Limb (tissue), 2 donors: ENCODE data around the gene AGBL5.
"Not testable (repeated sequence)": the region's sequence is repeated elsewhere in the genome, so short reads cannot be mapped to it uniquely, and the experiment has no call there.

Source experiments
- DNase-seq, 2 donors: peaks; one replicate each; pipeline ENCODE4 v3.0.0-alpha.2; 2016; ENCODE audit errors: extremely low spot score in 2 of 2

The AGBL5 gene

DNA sequence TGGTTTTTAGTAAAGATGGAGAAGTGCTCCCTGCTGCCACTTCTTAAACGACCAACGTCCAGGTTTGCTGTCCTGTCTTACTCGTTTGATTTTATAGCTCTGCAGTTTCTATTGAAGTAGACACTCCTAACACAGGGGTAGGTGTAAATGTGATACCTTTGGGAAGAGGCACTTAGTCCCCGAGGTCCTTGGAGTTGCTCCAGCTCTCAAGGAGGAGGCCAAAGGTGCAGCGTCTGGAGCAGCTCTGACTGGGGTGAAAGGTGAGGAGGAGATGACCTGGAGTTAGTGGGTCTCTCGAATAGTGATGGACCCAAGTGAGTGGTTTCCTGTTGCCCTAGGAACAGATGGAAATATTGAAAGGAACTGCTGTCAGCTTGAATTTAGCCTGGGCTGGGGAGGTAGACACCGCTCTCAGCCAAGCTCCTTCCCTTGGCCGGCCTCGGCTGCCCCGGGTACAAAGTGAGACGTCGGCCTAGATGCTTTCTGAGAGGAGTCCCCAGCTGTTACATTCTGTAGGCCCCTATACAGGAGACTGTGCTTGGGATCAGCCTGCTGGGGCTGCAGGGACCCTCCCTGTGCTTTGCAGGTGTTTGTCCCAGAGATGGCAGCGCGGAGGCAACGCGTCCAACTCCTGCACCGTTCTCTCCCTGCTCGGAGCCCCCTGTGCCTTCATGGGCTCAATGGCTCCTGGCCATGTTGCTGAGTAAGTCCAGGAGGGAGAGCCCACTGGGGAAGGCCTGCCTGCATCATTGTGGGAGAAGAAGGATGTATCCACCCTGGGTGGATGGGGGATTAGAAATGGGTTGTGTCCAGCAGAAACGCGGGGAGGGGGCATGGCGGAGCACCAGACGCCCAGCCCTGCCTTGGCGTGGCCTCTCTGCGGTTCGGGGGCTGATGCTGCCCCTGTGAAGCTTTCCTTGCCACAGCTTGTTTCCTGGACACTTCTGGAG, 40.6 kb downstream of the AGBL5 start:
- no peak for DNase-seq

DNA sequence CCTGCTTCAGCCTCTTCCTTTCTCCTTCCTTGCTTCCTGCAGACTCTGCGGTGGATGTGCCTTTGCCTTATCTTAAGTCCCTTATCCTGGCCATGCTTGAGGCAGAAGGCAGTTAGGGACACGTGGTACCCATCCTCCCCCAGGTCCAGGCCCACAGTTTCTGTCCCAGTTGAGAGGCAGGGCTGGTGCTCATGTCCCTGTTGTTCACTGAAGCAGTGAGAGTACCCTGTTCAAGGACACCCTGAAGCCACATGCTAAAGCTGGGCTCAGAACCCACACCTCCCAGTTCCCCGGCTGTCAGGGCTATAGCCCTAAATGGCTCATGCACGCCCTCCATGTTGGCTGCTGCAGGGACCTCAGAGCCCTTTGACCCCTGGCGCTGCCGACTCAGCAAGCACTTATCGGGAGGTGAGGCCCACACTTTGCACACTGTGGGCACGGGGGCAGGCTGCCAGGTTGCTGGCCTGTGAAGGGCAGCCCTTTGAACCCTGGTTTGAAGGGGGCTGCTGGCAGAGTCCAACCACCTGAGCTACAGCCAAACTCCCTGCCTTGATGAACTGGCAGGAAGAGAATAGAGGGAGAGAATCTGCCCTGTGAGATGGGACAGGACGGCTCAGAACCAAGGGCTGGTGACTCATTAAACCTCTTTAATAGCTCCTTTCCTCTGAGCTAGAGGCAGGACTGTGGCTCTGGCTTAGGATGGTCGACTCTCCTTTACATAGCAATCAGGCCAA, 41.4 kb downstream of the AGBL5 start:
- no peak for DNase-seq

DNA sequence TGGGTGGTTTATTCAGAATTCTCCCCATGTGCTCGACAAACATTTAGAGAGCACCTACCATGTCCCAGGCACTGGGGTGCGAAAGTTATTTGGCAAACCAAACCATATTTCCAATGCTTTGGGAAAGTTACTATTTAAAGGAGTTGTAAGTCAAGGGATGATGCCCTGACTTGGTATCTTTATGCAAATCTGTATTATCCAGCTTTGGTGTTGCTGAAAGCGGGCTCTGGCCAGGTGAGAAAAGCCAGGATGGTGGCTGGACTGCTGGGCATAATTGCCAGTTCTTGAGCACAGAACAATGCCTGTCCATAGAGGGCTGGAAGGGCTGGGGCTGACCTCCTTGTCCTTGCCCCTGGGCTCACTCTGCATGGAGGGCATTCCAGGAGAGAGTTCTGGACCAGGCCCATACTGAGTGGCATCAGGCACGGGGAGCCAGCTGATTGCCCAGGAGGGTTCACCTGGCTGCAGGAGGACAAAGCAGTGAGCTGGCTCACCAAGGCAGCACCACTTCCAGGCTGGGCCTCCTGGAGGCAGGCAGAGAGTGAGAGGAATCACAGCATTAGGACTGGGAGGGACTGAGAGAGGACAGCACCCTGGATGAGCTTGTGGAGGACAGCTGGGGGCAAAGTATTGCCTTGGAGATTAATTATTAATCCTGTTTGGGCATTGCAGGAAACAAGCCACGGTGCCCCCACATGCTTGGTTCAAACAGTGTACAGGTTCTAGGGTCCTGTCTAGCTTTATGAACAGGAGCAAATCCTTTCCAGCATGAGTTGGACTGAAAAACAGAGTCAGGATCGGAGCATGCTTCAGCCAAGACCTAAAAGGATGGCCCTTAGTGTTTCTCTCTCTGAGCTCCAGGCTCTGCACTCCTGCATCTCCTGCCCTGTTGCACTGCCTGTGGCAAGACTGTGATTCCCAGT, 42.2 kb downstream of the AGBL5 start:
- no peak for DNase-seq

DNA sequence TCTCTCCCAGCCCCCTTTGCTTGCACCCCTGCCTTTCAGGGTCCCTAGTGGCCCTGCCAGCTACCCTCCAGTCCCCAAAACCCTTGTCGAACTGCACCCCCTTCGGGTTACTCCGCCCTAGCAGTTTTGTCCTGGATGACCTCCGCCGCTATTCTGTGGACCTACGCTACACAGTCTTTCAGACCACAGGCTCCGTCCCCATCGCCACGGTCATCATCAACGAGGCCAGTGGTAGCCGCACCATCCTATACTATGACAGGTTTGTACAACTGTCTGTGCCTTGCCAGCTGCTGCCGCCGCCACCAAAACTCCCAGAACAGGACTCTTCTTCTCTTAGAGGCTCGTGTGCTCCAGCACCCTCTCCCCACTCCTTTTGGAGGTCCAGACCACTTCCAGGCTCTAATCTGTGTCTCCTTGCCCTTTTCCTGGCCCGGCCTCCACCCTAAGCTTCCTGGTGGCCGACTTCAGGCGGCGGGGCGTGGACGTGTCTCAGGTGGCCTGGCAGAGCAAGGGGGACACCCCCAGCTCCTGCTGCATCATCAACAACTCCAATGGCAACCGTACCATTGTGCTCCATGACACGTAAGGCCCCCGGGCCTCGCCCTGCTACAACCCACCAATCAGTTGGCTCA, 43.0 kb downstream of the AGBL5 start:
- DNase-seq: no peak

DNA sequence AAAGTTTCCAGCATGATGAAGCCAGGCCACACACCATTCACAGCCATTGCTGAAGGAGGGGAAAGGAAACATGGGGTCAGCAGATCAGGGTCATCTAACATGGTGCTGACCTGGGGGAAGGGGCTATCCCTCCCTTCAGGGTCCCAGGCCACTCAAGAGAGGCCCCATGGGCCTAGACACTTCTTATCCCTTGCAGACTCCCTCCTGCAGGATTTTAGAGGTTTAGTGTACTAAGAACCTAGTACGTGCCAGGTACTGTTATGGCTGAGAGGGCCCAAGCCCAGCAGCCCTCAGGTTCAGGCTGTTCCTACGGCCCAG, 43.9 kb downstream of the AGBL5 start:
- DNase-seq: no peak

DNA sequence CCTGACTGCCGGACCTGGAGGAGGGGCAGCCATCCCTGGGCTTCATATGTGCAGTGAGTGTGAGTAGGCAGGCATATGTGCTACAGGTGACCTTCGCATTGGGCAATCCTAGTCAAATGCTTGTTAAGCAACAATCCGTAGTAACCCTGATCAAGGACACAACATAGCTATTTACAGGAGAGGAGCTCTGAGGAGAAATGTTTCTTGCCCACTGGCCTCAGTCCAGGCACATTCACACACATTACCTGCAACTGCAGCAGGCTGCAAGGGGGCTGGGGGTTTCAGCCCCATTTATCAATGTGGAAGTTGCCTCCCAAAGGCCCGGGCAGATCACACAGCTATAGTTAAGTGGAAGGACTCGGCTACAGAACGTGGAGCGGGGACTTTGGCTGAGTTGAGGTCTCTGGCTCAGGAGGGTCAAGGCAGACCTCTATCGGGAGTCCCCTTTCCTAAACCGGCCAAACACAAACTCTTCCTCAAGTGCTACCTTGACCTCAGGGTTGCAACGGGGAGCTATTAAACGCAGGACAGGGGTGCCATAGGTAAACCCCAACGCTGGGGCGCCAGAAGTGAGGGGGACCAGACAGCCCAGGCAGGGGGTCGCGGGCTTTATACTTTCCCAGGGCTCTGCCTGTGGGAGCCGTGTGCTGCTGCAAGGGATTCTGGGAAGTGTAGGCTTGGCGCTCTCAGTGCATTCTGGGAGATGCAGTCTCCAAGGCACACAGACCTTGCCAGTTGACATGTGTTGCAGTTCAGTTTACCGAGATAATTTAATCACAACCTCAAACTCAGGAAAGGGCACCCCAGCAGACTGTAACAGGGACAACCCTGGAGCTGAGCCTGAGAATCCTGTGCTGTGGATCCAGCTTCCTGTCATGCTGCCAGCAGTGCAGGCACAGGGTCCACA, 44.5 kb downstream of the AGBL5 start:
- peak in 1 of 2 donors; percentile 79 for DNase-seq

DNA sequence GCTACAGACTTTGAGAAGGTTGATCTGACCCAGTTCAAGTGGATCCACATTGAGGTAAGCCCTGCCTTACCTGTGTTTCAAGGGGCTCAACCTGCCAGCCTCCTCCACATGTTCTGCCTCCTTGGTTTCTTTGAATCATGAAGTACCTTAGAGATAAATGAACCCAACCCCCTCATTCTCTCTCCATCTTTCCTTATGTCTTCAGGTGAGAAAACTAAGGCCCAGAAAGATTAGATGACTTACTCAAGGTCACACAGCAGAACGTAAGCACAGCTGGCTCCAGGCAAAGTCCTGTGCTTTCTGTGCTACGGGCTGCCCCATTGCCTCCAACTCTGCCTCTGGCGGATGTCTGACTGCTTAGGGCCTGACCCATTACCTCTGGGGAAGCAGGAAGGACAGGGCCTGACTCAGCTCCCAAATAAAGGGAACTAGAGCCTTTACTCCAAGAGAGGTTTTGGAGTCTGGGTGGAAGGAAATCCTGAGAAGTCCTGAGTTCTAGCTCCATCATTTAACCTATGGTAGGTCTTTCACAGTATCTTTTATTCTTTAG, 45.4 kb downstream of the AGBL5 start:
- no peak for DNase-seq

DNA sequence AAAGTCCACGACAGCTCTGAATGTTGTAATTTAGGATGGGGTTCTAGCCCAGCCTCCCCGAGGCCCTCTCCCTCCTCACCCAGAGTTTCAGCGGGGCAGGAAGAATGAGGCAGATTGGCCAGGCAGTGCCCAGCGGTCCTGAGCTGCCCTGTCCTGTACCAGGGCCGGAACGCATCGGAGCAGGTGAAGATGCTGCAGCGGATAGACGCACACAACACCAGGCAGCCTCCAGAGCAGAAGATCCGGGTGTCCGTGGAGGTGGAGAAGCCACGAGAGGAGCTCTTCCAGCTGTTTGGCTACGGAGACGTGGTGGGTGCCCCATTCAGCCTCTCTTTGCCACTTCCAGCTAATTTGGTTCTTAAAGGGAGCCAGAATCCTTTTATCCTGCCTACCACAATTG, 45.9 kb downstream of the AGBL5 start:
- no peak for DNase-seq

DNA sequence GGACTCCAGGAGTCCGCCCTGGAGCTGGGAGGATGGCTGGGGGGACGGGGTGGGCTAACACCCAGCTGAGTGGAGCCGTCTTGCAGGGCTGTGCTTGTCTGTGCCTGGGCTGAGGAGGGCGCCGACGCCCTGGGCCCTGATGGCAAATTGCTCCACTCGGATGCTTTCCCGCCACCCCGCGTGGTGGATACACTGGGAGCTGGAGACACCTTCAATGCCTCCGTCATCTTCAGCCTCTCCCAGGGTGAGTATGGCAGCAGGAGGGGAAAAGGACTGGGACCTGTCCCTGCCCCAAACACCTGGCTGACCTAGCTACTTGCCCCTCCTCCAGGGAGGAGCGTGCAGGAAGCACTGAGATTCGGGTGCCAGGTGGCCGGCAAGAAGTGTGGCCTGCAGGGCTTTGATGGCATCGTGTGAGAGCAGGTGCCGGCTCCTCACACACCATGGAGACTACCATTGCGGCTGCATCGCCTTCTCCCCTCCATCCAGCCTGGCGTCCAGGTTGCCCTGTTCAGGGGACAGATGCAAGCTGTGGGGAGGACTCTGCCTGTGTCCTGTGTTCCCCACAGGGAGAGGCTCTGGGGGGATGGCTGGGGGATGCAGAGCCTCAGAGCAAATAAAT, 48.0 kb downstream of the AGBL5 start:
- DNase-seq: no peak

DNA sequence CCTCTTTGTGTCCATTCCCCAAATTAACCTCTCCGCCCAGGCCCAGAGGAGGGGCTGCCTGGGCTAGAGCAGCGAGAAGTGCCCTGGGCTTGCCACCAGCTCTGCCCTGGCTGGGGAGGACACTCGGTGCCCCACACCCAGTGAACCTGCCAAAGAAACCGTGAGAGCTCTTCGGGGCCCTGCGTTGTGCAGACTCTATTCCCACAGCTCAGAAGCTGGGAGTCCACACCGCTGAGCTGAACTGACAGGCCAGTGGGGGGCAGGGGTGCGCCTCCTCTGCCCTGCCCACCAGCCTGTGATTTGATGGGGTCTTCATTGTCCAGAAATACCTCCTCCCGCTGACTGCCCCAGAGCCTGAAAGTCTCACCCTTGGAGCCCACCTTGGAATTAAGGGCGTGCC, 48.6 kb downstream of the AGBL5 start:
- no peak for DNase-seq

DNA sequence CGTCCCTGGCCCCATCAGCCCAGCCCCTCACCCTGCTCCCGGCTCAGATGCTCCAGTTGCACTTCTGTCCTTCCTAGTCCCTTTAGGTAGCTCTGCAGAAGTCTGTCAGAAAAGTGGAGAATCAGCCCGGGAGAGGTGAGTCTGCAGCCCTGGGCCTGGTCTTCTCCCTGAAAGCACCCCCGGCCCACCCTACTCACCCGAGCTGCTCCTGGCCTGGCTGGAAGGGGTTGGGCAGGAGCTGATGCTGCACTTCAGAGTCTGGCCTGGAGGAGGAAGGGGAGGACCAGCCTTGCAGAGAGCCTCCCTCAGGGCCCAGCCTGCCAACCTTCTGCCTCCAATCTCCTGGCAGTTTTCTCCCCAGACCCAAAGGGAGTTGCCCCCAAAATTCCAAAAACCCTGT, 50.9 kb downstream of the AGBL5 start:
- DNase-seq: no peak

DNA sequence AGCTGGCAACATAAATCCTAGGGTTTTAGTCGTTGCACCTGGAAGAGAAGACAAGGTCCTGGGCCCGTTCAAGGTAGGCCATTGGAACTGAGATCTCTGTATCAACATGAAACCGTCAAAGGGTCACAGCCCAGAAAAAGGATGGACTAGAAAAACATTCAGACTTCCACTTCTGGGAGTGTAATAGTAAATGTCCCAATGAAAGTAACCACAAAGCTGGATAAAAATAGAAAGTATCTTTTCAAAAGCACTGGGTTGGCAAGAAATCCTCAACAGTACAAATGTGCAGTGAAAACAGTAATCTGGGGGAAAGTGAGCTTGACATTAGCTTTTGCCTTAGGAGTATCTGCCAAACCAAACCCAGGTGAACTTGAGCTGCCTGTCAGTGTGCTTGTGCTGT, 54.5 kb downstream of the AGBL5 start:
- DNase-seq: no peak

DNA sequence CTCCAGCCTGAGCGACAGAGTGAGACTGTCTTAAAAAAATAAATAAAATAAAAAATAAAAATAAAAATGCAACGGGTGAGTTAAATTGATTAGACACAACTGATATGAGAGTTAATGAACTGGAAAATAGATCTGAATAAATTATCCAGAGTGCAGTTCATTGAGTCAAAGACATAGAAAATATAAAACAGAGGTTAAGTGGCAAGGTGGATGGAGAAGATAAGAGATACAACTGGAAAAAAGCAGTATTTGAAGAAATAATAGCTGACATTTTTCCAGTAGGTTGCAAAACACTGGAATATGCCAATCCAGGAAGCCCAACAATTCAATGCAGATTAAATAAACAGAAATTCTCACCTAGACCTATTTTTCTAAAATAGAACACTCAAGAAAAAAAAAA, 56.8 kb downstream of the AGBL5 start:
- DNase-seq: no peak

DNA sequence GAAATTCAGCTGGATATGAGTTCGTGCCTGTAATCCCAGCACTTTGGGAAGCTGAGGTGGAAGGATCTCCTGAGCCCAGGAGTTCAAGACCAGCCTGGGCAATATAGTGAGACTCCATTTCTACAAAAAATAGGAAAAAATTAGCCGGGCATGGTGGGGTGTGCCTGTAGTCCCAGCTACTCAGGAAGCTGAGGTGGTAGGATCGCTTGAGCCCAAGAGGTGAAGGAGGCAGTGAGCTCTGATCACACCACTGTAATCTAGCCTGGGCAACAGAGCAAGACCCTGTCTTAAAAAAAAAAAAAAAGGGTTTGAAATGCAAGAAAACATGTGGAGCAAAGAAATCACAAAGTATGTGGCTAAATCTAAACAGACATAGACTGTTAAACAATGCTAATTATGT, 57.6 kb downstream of the AGBL5 start:
- DNase-seq: no peak

DNA sequence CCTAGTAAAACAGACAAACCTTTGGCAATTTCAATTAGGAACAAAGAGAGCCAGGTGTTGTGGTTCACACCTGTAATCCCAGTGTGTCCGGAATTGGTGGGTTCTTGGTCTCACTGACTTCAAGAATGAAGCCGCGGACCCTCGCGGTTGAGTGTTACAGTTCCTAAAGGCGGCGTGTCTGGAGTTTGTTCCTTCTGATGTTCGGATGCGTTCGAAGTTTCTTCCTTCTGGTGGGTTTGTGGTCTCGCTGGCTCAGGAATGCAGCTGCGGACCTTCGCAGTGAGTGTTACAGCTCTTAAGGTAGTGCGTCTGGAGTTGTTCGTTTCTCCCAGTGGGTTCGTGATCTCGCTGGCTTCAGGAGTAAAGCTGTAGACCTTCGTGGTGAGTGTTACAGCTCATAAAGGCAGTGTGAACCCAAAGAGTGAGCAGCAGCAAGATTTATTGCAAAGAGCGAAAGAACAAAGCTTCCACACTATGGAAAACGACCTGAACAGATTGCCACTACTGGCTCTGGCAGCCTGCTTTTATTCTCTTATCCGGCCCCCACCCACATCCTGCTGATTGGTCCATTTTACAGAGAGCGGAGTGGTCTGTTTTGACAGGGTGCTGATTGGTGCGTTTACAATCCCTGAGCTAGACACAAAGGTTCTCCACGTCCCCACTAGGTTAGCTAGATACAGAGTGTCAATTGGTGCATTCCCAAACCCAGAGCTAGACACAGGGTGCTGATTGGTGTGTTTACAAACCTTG, 59.3 kb downstream of the AGBL5 start:
- DNase-seq: not testable (repeated sequence)

DNA sequence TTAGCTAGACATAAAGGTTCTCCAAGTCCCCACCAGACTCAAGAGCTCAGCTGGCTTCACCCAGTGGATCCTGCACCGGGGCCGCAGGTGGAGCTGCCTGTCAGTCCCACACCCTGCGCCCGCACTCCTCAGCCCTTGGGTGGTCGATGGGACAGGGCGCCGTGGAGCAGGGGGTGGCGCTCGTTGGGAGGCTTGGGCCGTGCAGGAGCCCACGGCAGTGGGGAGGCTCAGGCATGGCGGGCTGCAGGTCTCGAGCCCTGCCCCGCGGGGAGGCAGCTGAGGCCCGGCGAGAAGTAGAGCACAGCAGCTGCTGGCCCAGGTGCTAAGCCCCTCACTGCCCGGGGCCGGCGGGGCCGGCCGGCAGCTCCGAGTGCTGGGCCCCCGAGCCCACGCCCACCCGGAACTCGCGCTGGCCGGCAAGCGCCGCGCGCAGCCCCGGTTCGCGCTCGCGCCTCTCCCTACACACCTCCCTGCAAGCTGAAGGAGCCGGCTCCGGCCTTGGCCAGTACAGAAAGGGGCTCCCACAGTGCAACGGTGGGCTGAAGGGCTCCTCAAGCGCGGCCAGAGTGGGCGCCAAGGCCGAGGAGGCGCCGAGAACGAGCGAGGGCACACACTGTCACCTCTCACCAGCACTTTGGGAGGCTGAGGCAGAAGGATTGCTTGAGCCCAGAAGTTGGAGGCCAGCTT, 60.1 kb downstream of the AGBL5 start:
- not testable (repeated sequence) for DNase-seq

DNA sequence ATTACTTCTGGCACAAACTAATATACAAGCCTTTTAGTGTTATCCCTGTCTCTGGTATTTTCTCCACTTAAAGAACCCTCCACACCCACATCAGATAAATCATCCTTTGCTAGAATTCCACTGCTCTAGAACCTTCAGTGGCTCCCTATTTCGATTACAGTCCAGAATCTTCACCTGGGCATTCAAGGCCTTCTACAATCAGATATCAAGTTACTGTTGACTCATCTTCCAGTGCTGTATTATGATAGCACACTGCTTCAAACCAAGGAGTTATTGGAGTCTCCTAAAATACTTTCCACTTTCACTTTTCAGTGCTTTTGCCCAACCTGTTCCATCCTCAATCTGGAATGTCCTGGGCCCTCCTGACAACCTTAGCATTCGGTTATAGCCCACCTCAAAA, 64.1 kb downstream of the AGBL5 start:
- DNase-seq: no peak

DNA sequence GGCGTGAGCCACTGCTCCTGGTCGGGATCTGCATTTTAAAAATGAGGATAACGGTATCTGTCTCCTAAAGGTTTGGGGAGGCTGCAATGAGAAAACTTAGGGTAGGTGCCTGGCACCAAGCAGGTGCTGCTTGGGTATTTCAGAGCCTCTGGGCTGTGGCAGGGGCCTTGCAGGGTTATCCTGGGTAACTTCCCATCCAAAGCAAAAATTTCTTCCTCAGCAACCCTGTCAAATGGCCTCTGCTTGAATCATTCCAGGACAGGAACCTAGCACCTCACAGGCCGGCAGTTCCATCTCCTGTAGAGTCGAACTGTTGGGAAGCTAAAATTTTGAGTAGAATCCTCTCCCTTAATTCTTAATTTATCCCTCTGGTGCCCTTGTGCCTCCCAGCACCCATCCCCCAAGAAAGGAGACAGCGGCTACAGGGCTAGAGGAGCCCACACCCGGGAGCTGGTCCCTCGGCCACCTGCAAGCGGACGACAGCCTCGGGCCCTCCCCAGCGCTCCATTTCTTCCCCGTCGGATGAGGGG, 66.6 kb downstream of the AGBL5 start:
- DNase-seq: no peak
